LNCaP clone FGC (cell line): Measurements from ENCODE around the gene KLHL18.

ENCODE experiments used
- DNase-seq: peaks from one replicate; pipeline ENCODE4 v3.0.0-alpha.2; 2011; ENCODE audit warnings: low read depth
- H3K4me3 ChIP-seq: 2 replicates; pipeline ENCODE4 v1.5.1; 2011; ENCODE audit warnings: mild to moderate bottlenecking, low read depth, low read length, control low read depth
- TF ChIP-seq, protein P1 (sequence below): IDR thresholded peaks from 2 replicates; pipeline ENCODE4 v1.5.1; 2012; ENCODE audit warnings: mild to moderate bottlenecking; ENCODE audit not compliant: control insufficient read depth, insufficient read depth; ENCODE audit errors: extremely low read depth

The KLHL18 gene

DNA sequence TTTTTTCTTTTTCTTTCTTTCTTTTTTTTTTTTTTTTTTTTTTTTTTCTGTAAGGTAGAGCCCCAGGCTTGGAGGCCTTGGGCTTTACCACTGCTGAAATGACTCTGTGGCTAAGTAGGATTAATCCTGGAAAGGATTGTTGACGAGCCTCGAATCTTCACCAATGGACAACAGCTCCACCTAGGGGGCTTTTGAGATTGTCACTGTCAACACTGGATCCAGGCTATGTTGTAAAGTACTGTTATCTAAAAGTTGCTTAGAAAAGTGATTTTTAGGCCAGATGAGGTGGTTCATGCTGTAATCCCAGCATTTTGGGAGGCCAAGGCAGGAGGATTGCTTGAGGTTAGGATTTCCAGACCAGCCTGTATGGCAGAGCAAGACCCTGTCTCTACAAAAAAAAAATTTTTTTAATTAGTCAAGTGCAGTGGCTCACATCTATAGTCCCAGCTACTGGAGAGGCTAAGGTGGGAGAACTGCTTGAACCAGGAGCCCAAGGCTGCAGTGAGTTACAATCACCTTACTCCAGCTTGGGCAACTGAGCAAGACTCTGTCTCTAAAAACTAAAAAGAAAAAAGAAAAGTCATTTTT is 41.6 kb downstream of the KLHL18 start:
- H3K4me3 ChIP-seq, result no peak overlapping the region
- DNase-seq, result peak; percentile 23
- TF ChIP-seq, protein P1, sequence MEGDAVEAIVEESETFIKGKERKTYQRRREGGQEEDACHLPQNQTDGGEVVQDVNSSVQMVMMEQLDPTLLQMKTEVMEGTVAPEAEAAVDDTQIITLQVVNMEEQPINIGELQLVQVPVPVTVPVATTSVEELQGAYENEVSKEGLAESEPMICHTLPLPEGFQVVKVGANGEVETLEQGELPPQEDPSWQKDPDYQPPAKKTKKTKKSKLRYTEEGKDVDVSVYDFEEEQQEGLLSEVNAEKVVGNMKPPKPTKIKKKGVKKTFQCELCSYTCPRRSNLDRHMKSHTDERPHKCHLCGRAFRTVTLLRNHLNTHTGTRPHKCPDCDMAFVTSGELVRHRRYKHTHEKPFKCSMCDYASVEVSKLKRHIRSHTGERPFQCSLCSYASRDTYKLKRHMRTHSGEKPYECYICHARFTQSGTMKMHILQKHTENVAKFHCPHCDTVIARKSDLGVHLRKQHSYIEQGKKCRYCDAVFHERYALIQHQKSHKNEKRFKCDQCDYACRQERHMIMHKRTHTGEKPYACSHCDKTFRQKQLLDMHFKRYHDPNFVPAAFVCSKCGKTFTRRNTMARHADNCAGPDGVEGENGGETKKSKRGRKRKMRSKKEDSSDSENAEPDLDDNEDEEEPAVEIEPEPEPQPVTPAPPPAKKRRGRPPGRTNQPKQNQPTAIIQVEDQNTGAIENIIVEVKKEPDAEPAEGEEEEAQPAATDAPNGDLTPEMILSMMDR, result peak; percentile 81

DNA sequence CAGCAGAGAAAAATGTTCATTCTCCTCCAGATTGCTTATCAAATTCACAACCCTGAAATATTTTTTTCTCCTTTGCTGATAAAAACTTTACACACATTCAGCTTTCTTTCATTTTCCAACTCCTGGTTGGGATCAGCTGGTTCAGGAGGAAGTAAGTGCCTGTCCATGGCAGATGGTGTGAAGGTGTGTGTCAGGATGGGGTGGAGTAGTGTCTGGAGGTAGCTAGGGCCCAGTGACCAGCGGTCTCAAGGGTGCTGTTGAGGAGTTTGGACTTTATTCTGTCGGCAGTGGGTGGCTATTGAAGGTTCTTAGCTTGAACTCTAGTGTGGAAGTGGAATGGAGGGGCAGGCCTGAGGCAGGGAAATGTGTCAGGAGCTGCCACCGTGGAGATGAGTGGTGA is 51.2 kb downstream of the KLHL18 start:
- H3K4me3 ChIP-seq, result no peak overlapping the region
- TF ChIP-seq, protein P1, result no peak
- no peak for DNase-seq

DNA sequence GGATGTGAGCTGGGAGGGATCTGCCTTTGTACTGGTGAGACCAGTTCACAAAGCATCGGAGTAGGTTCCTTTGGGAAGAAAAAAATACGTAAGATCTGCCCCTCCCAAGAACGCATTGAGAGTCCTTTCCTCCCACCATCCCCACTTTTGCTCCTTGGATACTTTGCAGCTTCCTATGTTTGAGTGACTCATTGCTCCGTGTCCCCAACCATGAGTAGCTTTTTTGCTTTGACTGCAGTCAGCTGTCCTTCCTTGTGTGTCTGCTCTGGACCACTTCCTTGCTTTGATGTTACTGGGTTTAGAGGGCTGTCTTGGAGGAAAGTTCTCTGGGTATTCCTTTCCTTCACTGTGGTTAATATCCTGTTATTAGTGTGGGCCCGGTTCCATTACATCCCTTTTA is 54.9 kb downstream of the KLHL18 start:
- DNase-seq, result no peak
- TF ChIP-seq, protein P1, result no peak
- H3K4me3 ChIP-seq, result no peak overlapping the region

DNA sequence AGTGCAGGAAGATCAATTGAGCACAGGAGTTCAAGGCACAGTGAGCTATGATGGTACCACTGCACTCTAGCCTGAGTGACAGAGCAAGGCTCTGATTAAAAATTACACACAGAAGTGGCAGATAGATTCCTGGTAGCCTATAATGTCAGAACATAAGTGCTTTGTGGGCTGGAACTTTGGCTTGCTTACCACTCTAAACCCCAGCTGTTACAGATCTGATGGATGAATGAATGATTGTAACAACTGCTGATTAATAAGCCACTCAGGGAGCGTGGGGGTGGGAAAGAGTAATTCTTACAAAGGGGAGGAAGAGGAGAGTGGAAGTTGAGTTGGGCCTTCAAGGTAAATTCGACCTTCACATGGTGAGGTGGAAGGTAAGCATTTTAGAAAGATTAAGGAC is 57.2 kb downstream of the KLHL18 start:
- DNase-seq, result no peak
- no peak overlapping the region for H3K4me3 ChIP-seq
- TF ChIP-seq, protein P1, result no peak

DNA sequence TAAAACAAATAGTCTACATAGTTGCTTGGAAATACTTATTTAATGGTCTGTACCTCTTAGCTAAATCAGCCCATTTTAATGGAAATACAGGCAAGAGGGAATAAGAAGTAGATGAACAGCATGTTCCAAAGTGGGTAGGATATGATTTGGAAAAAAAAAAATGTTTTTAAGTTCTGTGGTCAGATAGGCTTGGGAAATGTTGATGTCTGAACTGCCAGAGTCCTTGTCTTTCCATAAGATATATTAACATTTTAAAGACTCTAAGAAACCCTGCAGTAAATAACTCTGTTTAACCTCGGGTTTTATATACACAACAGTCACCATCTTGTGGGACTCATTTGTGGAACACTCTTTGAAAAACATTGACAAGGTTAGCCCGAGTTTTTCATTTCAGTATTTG is 58.1 kb downstream of the KLHL18 start:
- TF ChIP-seq, protein P1, result no peak
- no peak for DNase-seq
- no peak overlapping the region for H3K4me3 ChIP-seq

DNA sequence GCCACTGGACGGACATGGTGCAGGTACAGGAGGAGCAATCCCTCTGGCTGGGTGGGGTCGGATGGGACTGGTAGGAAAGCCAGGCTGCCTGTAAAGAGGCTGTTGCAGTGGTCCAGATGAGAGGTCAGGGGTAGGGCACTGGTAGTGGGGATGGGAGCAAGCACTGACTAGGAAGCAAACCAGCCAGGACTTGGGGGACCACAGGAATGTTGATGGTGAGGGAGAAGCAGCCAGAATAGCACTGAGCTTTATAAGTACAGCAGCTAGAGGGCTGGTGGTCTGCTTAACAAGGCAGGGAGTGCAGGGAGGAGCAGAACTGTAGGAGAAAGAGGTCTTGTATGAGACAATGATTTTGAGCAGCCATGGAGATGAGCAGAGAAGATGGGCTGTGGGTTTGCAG is 59.4 kb downstream of the KLHL18 start:
- H3K4me3 ChIP-seq, result no peak overlapping the region
- TF ChIP-seq, protein P1, result no peak
- no peak for DNase-seq

DNA sequence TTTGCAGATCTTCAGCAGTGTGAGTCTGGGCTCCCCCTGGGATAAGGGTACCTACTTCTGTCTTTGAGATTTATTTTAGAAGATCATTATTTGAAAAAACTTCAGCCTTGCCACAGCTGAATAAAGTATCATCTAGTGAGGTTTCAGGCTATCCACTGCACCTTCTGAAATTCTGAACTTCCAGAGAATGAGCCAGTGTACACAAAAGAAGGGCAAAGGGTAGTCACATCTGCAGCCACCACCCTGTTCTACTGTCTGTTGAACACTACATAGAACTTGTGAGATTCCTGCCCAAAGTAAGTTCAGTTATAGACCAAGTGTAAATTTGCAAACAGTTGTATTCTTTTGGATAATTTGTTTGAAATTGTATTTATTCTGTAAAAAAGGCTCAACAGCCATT is 60.1 kb downstream of the KLHL18 start:
- no peak overlapping the region for H3K4me3 ChIP-seq
- TF ChIP-seq, protein P1, result no peak
- no peak for DNase-seq
